T-helper 1 cell treated with Interleukin-12 subunit alpha and Interleukin-12 subunit beta and Interleukin-4 antibody, amounts not matched to agents 30 μg/mL and 1 μg/mL, for 36 hours (primary cell): ENCODE measurements around the gene GPR61.

ENCODE experiments used
- H3K27ac Mint-ChIP-seq: one replicate; pipeline ENCODE4 v1.8.0; 2021; ENCODE audit warnings: mild to moderate bottlenecking, mixed read lengths
- H3K27me3 Mint-ChIP-seq: one replicate; pipeline ENCODE4 v1.8.0; 2021; ENCODE audit warnings: low read depth, mixed read lengths
- H3K36me3 Mint-ChIP-seq: one replicate; pipeline ENCODE4 v1.8.0; 2021; ENCODE audit warnings: low read depth, mixed read lengths
- H3K4me1 Mint-ChIP-seq: one replicate; pipeline ENCODE4 v1.8.0; 2021; ENCODE audit warnings: low read depth, mixed read lengths
- H3K4me3 Mint-ChIP-seq: one replicate; pipeline ENCODE4 v1.8.0; 2021; ENCODE audit warnings: mild to moderate bottlenecking, moderate library complexity, mixed read lengths
- H3K9me3 Mint-ChIP-seq: one replicate; pipeline ENCODE4 v1.8.0; 2021; ENCODE audit warnings: mixed read lengths

The GPR61 gene

DNA sequence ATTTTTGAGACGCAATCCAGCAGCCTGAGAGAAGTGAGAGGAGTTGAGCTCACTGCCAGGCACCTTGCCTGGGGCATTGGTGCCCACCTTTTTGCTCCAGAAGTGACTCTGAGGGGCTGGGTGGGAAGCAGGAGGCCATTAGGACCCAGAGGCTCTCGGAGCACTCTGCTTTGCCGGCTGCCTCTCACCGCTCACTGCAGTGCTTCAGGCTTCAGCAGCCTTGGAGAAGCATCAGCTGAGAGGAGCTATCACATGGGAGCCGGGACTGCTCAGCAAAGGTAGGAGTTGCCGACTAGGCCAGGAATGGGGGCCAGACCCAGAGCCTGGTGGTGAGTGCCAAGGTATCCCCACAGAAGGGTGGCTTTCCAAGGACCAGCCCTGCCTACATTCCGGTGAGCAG is at the start of gene GPR61:
Gene GPR61, plus strand, starts transcription at position 197 of the 400 bp plus-strand sequence. CDS start 3,151 bp downstream, outside the sequence.
- Mint-ChIP-seq H3K4me1 (no peaks in the 10 kb centered on the region), H3K27me3 (no peaks in the 10 kb centered on the region), H3K27ac (no peak within 1 kb of the TSS)

DNA sequence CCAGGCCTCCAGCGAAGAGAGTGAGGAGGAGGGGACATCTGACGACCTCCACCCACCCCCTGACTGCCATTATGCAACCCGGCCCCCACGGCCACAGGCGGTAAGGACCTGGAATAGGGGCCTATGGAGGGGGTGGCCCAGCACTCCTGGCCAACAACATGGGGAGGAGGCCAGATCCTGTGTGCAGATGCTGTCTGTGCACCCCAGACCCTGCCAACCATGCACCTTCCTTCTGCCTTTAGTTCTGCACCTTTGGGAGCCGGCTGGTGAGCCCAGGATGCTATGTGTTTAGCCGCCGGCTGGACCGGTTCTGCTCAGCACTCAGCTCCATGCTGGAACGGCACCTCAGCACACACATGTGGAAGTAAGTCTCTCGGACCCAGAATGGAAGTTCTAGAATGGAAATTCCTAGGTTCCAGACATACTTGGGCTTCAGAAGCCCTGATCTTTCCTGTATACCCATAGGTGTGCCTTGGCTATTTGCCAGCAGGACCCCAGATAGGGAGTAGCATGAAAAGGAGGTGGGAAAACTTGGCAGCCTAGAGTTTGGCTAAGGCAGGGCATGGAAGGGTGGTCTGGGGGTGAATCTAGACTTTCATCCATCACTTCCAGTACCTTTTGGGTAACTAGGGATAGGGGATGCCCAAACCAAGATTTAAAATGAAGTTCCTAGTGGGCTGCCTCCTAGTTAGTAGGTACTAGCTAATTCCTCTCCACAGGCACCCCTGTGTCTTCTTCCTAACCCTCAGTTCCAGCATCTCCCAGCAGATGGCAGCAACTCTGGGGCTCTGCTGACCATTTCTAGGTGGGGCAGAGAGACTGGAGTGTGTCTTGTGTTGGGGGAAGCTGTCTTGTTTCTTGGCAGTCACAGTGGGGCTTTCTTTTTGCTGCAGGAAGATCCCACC is 49.4 kb upstream of the GPR61 start:
- no peak overlapping the region for H3K27ac Mint-ChIP-seq
- peaks cover 21% of the 10 kb centered on the region for H3K4me1 Mint-ChIP-seq
- H3K36me3 Mint-ChIP-seq: peaks cover 15% of the 10 kb centered on the region
- no peaks in the 10 kb centered on the region for H3K9me3 Mint-ChIP-seq
- no peak overlapping the region for H3K4me3 Mint-ChIP-seq
- H3K27me3 Mint-ChIP-seq: no peaks in the 10 kb centered on the region

More for the DNA sequence above, at the start of gene GPR61:
- H3K4me3 Mint-ChIP-seq: no peak within 1 kb of the TSS
- H3K36me3 Mint-ChIP-seq: no peaks in the 10 kb centered on the region
- H3K9me3 Mint-ChIP-seq: no peaks in the 10 kb centered on the region

DNA sequence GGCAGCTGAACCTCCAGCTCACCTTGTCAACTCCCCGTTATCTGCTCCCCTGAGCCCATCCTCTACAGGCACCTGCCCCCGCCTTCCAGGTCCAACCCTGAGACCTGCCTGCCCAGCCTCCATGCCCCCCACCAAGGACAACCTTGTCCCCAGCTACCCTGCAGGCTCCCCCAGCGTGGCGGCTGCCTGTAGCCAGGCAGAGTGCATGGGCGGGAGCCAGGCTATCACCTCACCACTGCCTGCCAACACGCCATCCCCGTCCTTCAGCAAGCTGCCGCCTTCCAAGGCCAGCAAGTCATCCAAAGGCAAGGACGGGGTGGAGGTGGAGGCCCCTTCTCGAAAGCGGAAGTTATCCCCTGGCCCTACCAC is 48.8 kb upstream of the GPR61 start:
- Mint-ChIP-seq H3K4me3 (no peak overlapping the region), H3K9me3 (no peaks in the 10 kb centered on the region), H3K27ac (no peak overlapping the region), H3K36me3 (peaks cover 19% of the 10 kb centered on the region), H3K4me1 (peaks cover 23% of the 10 kb centered on the region), H3K27me3 (no peaks in the 10 kb centered on the region)

DNA sequence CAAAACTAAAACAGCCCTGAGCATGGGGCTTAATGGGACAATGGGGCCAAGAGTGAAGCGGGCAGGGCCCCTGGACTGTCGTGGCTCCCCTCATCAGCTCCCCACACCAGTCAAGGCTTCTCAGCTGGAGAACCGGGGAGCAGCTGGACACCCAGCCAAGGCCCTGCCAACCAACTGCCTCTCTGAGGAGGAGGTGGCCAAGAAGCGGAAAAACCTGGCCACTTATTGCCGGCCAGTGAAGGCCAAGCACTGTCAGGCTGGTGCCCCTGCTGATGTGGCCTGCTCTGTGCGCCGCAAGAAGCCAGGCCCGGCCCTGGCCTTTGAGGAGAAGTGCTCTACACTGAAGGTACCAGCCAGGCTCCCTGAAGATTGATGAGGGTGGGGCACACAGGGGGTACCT is 48.3 kb upstream of the GPR61 start:
- Mint-ChIP-seq H3K27me3 (no peaks in the 10 kb centered on the region), H3K4me3 (no peak overlapping the region), H3K4me1 (peaks cover 27% of the 10 kb centered on the region), H3K27ac (no peak overlapping the region), H3K9me3 (no peaks in the 10 kb centered on the region), H3K36me3 (peaks cover 23% of the 10 kb centered on the region)

DNA sequence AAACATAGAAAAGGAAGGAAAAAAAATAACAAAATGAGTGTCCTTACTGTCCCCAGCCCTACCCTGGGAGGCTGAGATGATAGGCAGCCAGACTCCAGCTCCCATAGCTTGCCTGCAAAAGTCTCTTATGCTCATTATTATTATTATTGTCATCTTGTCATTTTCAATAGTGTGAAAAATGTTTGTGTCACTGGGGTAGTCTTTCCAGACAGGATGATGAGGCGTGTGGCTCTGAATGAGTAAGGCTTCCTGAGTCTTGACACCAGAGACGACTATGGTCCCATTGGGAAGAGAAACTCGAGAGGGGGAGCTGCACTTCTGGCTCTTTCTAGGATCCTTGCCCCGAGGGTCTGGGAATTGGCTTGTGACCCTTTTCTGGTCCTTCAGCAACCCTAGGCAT is 46.9 kb upstream of the GPR61 start:
- Mint-ChIP-seq H3K27ac (no peak overlapping the region), H3K9me3 (no peaks in the 10 kb centered on the region), H3K36me3 (peaks cover 29% of the 10 kb centered on the region), H3K4me1 (peaks cover 28% of the 10 kb centered on the region), H3K27me3 (no peaks in the 10 kb centered on the region), H3K4me3 (peak overlapping the region; percentile 17)

DNA sequence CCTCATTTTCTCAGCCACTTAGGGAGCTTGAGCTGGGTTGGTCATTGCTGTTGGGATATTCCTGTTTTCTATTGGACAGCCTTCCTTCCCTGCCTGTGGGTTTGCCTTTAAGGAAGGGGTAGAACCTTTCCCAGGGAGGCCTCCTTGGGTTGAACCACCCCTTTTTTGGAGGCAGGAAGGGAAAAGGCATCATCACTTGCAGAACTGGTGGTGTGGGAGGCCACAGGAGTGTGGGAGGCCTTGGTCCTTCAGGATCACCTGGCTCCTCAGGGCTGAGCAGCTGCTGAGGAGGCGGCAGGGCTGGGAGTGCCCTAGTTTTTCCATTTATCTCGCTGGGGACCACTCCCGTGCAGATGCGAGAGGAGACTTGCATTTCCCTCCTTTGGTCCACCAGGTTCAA is 46.4 kb upstream of the GPR61 start:
- Mint-ChIP-seq H3K4me1 (peaks cover 29% of the 10 kb centered on the region), H3K27me3 (no peaks in the 10 kb centered on the region), H3K4me3 (peak overlapping the region; percentile 25), H3K9me3 (no peaks in the 10 kb centered on the region), H3K27ac (no peak overlapping the region), H3K36me3 (peaks cover 25% of the 10 kb centered on the region)

GRCh38 chr1:109493805-109494539 is 45.7 kb upstream of the GPR61 start, which contains the start of gene CYB561D1:
CYB561D1 (plus strand) TSS chr1:109494094; CDS start chr1:109494140, 46 bp downstream.
- Mint-ChIP-seq H3K4me1 (peaks cover 33% of the 10 kb centered on the region), H3K27me3 (no peaks in the 10 kb centered on the region), H3K4me3 (peak within 1 kb of the TSS; percentile 96), H3K27ac (peak within 1 kb of the TSS; percentile 88), H3K9me3 (no peaks in the 10 kb centered on the region), H3K36me3 (peaks cover 27% of the 10 kb centered on the region)

- Mint-ChIP-seq H3K4me3 (peak overlapping the region; percentile 33), H3K27me3 (no peaks in the 10 kb centered on the region), H3K9me3 (no peaks in the 10 kb centered on the region), H3K27ac (no peak overlapping the region), H3K4me1 (peaks cover 42% of the 10 kb centered on the region), H3K36me3 (peaks cover 27% of the 10 kb centered on the region)
These were observed 43.9 kb upstream of the GPR61 start for GRCh38 chr1:109495738-109496137.

DNA sequence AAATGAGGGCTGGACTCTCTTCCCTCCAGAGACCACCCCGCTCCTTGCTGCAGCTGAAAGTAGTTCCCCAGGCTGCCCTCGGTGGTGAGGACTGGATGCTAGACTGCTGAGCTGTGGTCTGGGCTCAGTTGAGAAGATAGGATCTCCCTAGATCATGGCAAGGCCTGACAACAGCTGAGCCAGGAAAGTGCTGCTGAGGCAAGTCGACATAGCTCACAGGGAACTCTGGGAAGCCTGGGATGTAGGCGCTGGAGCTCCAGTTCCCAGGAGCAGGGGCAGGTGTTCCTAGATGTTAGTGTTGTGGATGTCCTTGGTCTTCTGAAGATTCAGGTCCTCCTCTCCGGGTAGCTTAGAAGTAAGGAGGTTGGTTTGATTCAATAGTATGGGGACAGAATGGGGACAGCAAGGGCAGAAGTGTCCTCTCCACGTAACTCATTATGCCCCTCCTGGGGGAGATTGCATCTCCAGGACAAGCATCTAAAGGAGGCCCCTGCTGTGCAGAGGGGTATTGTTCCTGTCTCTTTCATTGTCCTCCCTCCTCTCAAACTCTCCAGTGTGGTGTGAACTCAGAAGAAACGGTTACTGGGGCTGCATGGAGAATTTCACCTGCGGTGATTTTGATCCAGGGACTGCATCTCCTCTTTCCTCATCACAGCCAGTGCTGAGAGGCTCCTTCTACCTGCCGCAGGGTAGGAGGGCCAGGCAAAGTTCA is 42.1 kb upstream of the GPR61 start:
- Mint-ChIP-seq H3K27ac (no peak overlapping the region), H3K27me3 (no peaks in the 10 kb centered on the region), H3K4me1 (peaks cover 54% of the 10 kb centered on the region), H3K9me3 (no peaks in the 10 kb centered on the region), H3K4me3 (no peak overlapping the region), H3K36me3 (peaks cover 32% of the 10 kb centered on the region)

- no peak overlapping the region for H3K27ac Mint-ChIP-seq
- no peak overlapping the region for H3K4me3 Mint-ChIP-seq
- H3K9me3 Mint-ChIP-seq: no peaks in the 10 kb centered on the region
- H3K4me1 Mint-ChIP-seq: peaks cover 58% of the 10 kb centered on the region
- H3K27me3 Mint-ChIP-seq: no peaks in the 10 kb centered on the region
- peaks cover 37% of the 10 kb centered on the region for H3K36me3 Mint-ChIP-seq
These were observed 41.4 kb upstream of the GPR61 start for GRCh38 chr1:109498161-109498801.

DNA sequence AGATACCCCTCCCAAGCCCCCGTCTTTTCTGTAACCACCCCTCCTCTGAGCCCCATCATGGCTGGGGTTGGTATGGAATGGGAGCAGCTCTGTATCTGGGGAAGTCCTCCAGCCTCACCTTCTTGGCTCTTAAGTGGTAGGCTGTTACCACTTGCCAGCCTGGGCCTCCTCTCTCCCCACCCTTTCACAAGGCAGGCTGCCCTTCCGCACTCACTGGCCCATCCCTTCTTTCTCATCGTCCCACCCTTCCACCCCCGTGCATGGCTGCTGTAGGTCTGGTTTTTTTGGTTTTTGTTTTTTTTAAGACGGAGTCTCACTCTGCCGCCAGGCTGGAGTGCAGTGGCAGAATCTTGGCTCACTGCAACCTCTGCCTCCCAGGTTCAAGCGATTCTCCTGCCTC is 40.6 kb upstream of the GPR61 start:
- Mint-ChIP-seq H3K27me3 (no peaks in the 10 kb centered on the region), H3K27ac (no peak overlapping the region), H3K36me3 (peaks cover 39% of the 10 kb centered on the region), H3K4me1 (peaks cover 62% of the 10 kb centered on the region), H3K4me3 (no peak overlapping the region), H3K9me3 (no peaks in the 10 kb centered on the region)

DNA sequence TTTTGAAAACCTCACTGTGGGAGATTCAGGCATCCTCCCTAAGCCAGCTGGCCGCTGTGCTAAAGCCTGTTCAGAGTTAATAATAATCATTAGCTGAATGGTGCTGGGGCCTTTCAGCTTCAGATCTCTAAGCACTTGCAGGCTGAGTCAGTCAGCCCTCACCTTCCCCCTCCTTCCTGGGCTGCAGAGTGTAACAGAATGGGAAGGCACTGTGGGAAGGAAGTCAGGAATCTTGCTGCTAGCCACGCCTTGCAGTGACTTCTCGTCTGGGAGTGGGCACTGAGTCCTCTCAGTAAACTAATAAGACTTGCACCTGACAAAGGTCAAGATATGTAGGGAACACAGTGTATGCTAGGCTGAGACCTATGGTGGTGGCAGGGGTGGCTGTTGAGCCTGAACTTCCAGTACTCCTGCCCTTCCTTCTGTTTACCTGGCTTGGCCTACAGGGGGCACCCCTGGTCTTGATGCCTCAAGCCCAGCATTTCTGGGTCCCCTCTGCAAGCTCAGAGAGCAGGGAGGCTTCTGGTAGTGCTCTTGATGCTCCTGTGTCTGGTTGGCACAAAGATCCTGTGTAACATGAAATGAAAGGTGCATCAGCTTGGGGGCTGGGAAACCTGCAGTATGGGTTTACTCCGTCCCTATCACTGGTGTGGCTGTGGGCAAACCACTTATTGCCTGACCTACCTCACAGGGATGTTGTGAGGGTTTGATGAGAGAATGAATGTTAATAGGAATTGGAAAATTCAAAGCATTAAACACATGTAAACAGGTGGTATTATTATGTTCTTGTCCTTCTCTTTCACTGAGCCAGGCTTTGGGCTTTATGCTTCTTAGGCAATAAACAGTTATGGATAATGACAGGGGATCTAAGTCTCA is 39.8 kb upstream of the GPR61 start:
- Mint-ChIP-seq H3K27ac (no peak overlapping the region), H3K4me3 (no peak overlapping the region), H3K9me3 (no peaks in the 10 kb centered on the region), H3K27me3 (no peaks in the 10 kb centered on the region), H3K4me1 (peaks cover 58% of the 10 kb centered on the region), H3K36me3 (peaks cover 40% of the 10 kb centered on the region)

DNA sequence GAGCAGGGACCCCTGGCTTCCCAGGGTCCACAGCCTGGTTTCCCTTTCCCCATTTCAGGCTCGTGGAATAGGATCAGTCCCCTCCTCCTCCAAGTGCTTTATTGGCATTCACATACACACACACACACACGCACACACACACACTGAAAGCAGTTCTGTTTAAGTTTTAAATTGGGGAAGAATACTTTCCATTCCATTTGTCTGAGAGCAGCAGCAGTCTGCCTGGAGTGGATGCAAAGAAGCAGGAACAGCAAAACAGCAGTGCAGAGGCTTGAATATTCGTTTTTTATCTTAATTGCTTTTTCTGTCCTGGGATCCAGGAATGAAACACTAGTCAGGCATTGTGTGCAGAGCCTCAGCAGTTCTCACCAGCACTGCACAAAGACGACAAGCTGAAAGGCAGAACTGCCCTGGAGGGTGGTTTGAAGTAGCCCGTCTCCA is 38.7 kb upstream of the GPR61 start:
- Mint-ChIP-seq H3K4me3 (peak overlapping the region; percentile 21), H3K36me3 (peaks cover 35% of the 10 kb centered on the region), H3K4me1 (peaks cover 49% of the 10 kb centered on the region), H3K27ac (no peak overlapping the region), H3K9me3 (no peaks in the 10 kb centered on the region), H3K27me3 (no peaks in the 10 kb centered on the region)
